B cell (primary cell): Measurements from ENCODE around the gene PCDHGA9.

Source experiments
- EZH2 ChIP-seq: IDR thresholded peaks from 2 replicates; pipeline ENCODE4 v1.6.1; 2012; ENCODE audit warnings: borderline replicate concordance, low read depth, mild to moderate bottlenecking, moderate library complexity, low read length; ENCODE audit not compliant: insufficient read depth, poor library complexity, severe bottlenecking
- TF ChIP-seq, protein P1 (sequence below): fragments of 200-600 bp; IDR thresholded peaks from one replicate; pipeline ENCODE4 v1.8.0; 2022; ENCODE audit warnings: antibody characterized with exemption, mild to moderate bottlenecking

DNA sequence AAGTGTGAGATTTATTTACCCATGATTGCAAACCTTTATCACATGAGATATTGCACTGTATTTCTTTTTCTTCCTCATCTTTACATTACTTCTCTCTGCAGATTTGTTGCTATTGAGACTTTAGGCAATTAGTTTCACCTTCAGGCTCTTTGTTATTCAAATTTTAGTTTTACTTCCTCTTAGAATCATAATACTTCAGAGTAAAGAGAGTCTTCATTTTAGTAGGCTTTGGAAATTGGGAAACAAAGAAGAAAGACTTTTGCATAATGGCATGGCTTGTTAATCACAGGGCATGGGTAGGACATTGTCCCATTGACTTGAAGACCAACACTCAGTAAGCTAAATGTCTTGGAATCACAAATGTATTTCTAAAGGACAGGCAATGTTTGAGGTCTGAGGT, 39.9 kb upstream of the PCDHGA9 start:
- TF ChIP-seq EZH2 = no peak
- TF ChIP-seq, protein P1, sequence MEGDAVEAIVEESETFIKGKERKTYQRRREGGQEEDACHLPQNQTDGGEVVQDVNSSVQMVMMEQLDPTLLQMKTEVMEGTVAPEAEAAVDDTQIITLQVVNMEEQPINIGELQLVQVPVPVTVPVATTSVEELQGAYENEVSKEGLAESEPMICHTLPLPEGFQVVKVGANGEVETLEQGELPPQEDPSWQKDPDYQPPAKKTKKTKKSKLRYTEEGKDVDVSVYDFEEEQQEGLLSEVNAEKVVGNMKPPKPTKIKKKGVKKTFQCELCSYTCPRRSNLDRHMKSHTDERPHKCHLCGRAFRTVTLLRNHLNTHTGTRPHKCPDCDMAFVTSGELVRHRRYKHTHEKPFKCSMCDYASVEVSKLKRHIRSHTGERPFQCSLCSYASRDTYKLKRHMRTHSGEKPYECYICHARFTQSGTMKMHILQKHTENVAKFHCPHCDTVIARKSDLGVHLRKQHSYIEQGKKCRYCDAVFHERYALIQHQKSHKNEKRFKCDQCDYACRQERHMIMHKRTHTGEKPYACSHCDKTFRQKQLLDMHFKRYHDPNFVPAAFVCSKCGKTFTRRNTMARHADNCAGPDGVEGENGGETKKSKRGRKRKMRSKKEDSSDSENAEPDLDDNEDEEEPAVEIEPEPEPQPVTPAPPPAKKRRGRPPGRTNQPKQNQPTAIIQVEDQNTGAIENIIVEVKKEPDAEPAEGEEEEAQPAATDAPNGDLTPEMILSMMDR = no peak
